GM12878 (cell line): ENCODE measurements around the gene NFYA. TPM values are rescaled to one million over a fixed set of nuclear protein-coding genes. Genes with fewer than 3 reads are reported as not detected.

Experiments
- CHD2 ChIP-seq: IDR thresholded peaks from 2 replicates; pipeline ENCODE4 v1.6.1; 2011; ENCODE audit warnings: low read depth, low read length, improper control_type of control experiment, borderline replicate concordance
- RAD21 ChIP-seq: IDR thresholded peaks from 2 replicates; pipeline ENCODE4 v1.6.1; 2011; ENCODE audit warnings: mild to moderate bottlenecking, low read depth, low read length, moderate library complexity; ENCODE audit not compliant: insufficient read depth
- polyA plus RNA-seq, 11 experiments: library from polyadenylated mRNA; depleted of rRNA in 4 of 11; unstranded in 6 of 11; stranded (reverse) in 5 of 11; fragments of >200 nt; fragmentation: Nextera tagmentation in 4 of 11; fragmentation: Illumina TruSeq in 1 of 11; extraction: Ambion mirVana in 4 of 11; extraction: Trizol in 1 of 11; gene quantifications; 1 replicate in 1 of 11; 2 replicates in 10 of 11; pipeline versions ENCODE4 v1.2.1 to v1.2.3, GENCODE V29; 2011 to 2016; ENCODE audit warnings: inconsistent platforms in 2 of 11, missing spikeins in 2 of 11, low read depth in 1 of 11
- total RNA-seq, 4 experiments: library from RNA; depleted of rRNA in 3 of 4; stranded (reverse); fragments of >200 nt in 3 of 4; fragmentation: Illumina TruSeq in 1 of 4; extraction: Trizol in 1 of 4; gene quantifications; 2 replicates each; pipeline versions ENCODE4 v1.2.1 to v1.2.3, GENCODE V29; 2013 to 2021

The NFYA gene
- total and polyA plus RNA-seq, 10 of the 15 experiments (the other 5 are each of a cell fraction or from before 2014, with no cell fraction given), result 6.4 to 36.5 (median 19.1) TPM

DNA sequence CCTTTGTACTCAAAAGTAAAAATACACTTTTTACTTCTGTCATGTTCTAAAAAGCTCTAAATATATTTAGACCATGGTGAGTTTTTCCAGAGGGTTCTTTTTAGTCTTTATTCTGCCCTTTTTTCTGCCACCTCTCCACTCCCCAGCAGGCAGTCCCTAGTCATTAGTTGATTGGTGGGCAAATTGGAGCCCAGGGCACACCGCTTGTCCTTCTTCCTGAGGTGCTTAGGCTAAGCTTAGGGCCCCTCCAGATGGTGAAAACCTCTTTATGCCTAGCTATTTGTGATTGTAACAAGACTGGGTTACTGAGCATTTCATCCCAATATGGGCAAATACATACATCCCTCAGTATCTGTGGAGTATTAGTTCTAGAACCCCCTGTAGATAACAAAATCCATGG lies 75.1 kb downstream of the NFYA start (continued):
- TF ChIP-seq CHD2 (no peak), RAD21 (no peak)

Other genes with a start within 250 kb of the NFYA start
Only the 7 nearest of the 9 such genes appear.
- gene UNC5CL, start 33.8 kb upstream of the NFYA start, total RNA-seq (2014; rRNA removed), result 0.93 and 0.96 TPM in 2 replicates
- 0.28 and 0.31 TPM in 2 replicates for gene UNC5CL, start 33.8 kb upstream of the NFYA start, total RNA-seq (2014; rRNA removed; fragmentation: Illumina TruSeq; extraction: Trizol)
- gene UNC5CL, start 33.8 kb upstream of the NFYA start, total RNA-seq (2021), result 0.48 and 0.74 TPM in 2 replicates
- 1.2 and 1.6 TPM in 2 replicates for gene UNC5CL, start 33.8 kb upstream of the NFYA start, polyA plus RNA-seq (2011; rRNA removed)
- 0.32 and 0.46 TPM in 2 replicates for gene UNC5CL, start 33.8 kb upstream of the NFYA start, polyA plus RNA-seq (2014; fragmentation: Illumina TruSeq; extraction: Trizol)
- under 1 TPM in 1 of 2 experiments, not detected in 1; 0.11 TPM for gene UNC5CL, start 33.8 kb upstream of the NFYA start, polyA plus RNA-seq (2014; fragmentation: Nextera tagmentation; extraction: Ambion mirVana)
- 0.74 and 0.96 TPM in 2 replicates for gene UNC5CL, start 33.8 kb upstream of the NFYA start, polyA plus RNA-seq (2014; rRNA removed)
- gene UNC5CL, start 33.8 kb upstream of the NFYA start, polyA plus RNA-seq (2016; fragmentation: Nextera tagmentation; extraction: Ambion mirVana), result under 1 TPM; 0.11 to 0.37 TPM
- gene TSPO2, start 30.5 kb upstream of the NFYA start, total RNA-seq (2014; rRNA removed), result not detected in 2 replicates
- gene TSPO2, start 30.5 kb upstream of the NFYA start, total RNA-seq (2014; rRNA removed; fragmentation: Illumina TruSeq; extraction: Trizol), result not detected in 2 replicates
- gene TSPO2, start 30.5 kb upstream of the NFYA start, total RNA-seq (2021), result not detected in 2 replicates
- gene TSPO2, start 30.5 kb upstream of the NFYA start, polyA plus RNA-seq (2011; rRNA removed), result not detected in 2 replicates
- gene TSPO2, start 30.5 kb upstream of the NFYA start, polyA plus RNA-seq (2014; fragmentation: Illumina TruSeq; extraction: Trizol), result not detected in 2 replicates
- gene TSPO2, start 30.5 kb upstream of the NFYA start, polyA plus RNA-seq (2014; fragmentation: Nextera tagmentation; extraction: Ambion mirVana), result not detected
- gene TSPO2, start 30.5 kb upstream of the NFYA start, polyA plus RNA-seq (2014; rRNA removed), result not detected in 2 replicates
- gene TSPO2, start 30.5 kb upstream of the NFYA start, polyA plus RNA-seq (2016; fragmentation: Nextera tagmentation; extraction: Ambion mirVana), result not detected
- gene APOBEC2, start 19.8 kb upstream of the NFYA start, total RNA-seq (2014; rRNA removed), result not detected in 2 replicates
- not detected in 2 replicates for gene APOBEC2, start 19.8 kb upstream of the NFYA start, total RNA-seq (2014; rRNA removed; fragmentation: Illumina TruSeq; extraction: Trizol)
- not detected in 2 replicates for gene APOBEC2, start 19.8 kb upstream of the NFYA start, total RNA-seq (2021)
- not detected in 2 replicates for gene APOBEC2, start 19.8 kb upstream of the NFYA start, polyA plus RNA-seq (2011; rRNA removed)
- not detected in 2 replicates for gene APOBEC2, start 19.8 kb upstream of the NFYA start, polyA plus RNA-seq (2014; fragmentation: Illumina TruSeq; extraction: Trizol)
- 1 to 10 TPM in 1 of 2 experiments, under 1 TPM in 1; 0.11 to 1.4 TPM for gene APOBEC2, start 19.8 kb upstream of the NFYA start, polyA plus RNA-seq (2014; fragmentation: Nextera tagmentation; extraction: Ambion mirVana)
- gene APOBEC2, start 19.8 kb upstream of the NFYA start, polyA plus RNA-seq (2014; rRNA removed), result not detected in 2 replicates
- 1 to 10 TPM in 1 of 2 experiments, under 1 TPM in 1; 0.71 to 1.0 TPM for gene APOBEC2, start 19.8 kb upstream of the NFYA start, polyA plus RNA-seq (2016; fragmentation: Nextera tagmentation; extraction: Ambion mirVana)
- gene OARD1, start 618 bp upstream of the NFYA start, total RNA-seq (2014; rRNA removed), result 19.0 and 23.3 TPM in 2 replicates
- 35.2 and 36.1 TPM in 2 replicates for gene OARD1, start 618 bp upstream of the NFYA start, total RNA-seq (2014; rRNA removed; fragmentation: Illumina TruSeq; extraction: Trizol)
- 23.7 and 29.9 TPM in 2 replicates for gene OARD1, start 618 bp upstream of the NFYA start, total RNA-seq (2021)
- gene OARD1, start 618 bp upstream of the NFYA start, polyA plus RNA-seq (2011; rRNA removed), result 43.4 and 64.9 TPM in 2 replicates
- 43.8 and 51.6 TPM in 2 replicates for gene OARD1, start 618 bp upstream of the NFYA start, polyA plus RNA-seq (2014; fragmentation: Illumina TruSeq; extraction: Trizol)
- gene OARD1, start 618 bp upstream of the NFYA start, polyA plus RNA-seq (2014; fragmentation: Nextera tagmentation; extraction: Ambion mirVana), result 10 to 100 TPM; 43.9 to 49.1 TPM
- 29.5 and 35.5 TPM in 2 replicates for gene OARD1, start 618 bp upstream of the NFYA start, polyA plus RNA-seq (2014; rRNA removed)
- 10 to 100 TPM; 56.9 to 63.5 TPM for gene OARD1, start 618 bp upstream of the NFYA start, polyA plus RNA-seq (2016; fragmentation: Nextera tagmentation; extraction: Ambion mirVana)
- not detected in 2 replicates for gene TREML1, start 81.4 kb downstream of the NFYA start, total RNA-seq (2014; rRNA removed)
- gene TREML1, start 81.4 kb downstream of the NFYA start, total RNA-seq (2014; rRNA removed; fragmentation: Illumina TruSeq; extraction: Trizol), result not detected in 2 replicates
- not detected in 2 replicates for gene TREML1, start 81.4 kb downstream of the NFYA start, total RNA-seq (2021)
- gene TREML1, start 81.4 kb downstream of the NFYA start, polyA plus RNA-seq (2011; rRNA removed), result not detected in 2 replicates
- not detected in 2 replicates for gene TREML1, start 81.4 kb downstream of the NFYA start, polyA plus RNA-seq (2014; fragmentation: Illumina TruSeq; extraction: Trizol)
- gene TREML1, start 81.4 kb downstream of the NFYA start, polyA plus RNA-seq (2014; fragmentation: Nextera tagmentation; extraction: Ambion mirVana), result not detected
- not detected in 2 replicates for gene TREML1, start 81.4 kb downstream of the NFYA start, polyA plus RNA-seq (2014; rRNA removed)
- gene TREML1, start 81.4 kb downstream of the NFYA start, polyA plus RNA-seq (2016; fragmentation: Nextera tagmentation; extraction: Ambion mirVana), result under 1 TPM in 1 of 2 experiments, not detected in 1; 0.21 TPM
- not detected in 2 replicates for gene TREM2, start 90.1 kb downstream of the NFYA start, total RNA-seq (2014; rRNA removed)
- gene TREM2, start 90.1 kb downstream of the NFYA start, total RNA-seq (2014; rRNA removed; fragmentation: Illumina TruSeq; extraction: Trizol), result not detected in 2 replicates
- not detected in 2 replicates for gene TREM2, start 90.1 kb downstream of the NFYA start, total RNA-seq (2021)
- not detected in 2 replicates for gene TREM2, start 90.1 kb downstream of the NFYA start, polyA plus RNA-seq (2011; rRNA removed)
- not detected in 2 replicates for gene TREM2, start 90.1 kb downstream of the NFYA start, polyA plus RNA-seq (2014; fragmentation: Illumina TruSeq; extraction: Trizol)
- gene TREM2, start 90.1 kb downstream of the NFYA start, polyA plus RNA-seq (2014; fragmentation: Nextera tagmentation; extraction: Ambion mirVana), result not detected
- gene TREM2, start 90.1 kb downstream of the NFYA start, polyA plus RNA-seq (2014; rRNA removed), result not detected in 2 replicates
- gene TREM2, start 90.1 kb downstream of the NFYA start, polyA plus RNA-seq (2016; fragmentation: Nextera tagmentation; extraction: Ambion mirVana), result not detected
- gene TREML2, start 128.2 kb downstream of the NFYA start, total RNA-seq (2014; rRNA removed), result 9.1 and 11.0 TPM in 2 replicates
- 6.1 and 6.6 TPM in 2 replicates for gene TREML2, start 128.2 kb downstream of the NFYA start, total RNA-seq (2014; rRNA removed; fragmentation: Illumina TruSeq; extraction: Trizol)
- gene TREML2, start 128.2 kb downstream of the NFYA start, total RNA-seq (2021), result 6.8 and 8.2 TPM in 2 replicates
- gene TREML2, start 128.2 kb downstream of the NFYA start, polyA plus RNA-seq (2011; rRNA removed), result 1.2 and 1.7 TPM in 2 replicates
- gene TREML2, start 128.2 kb downstream of the NFYA start, polyA plus RNA-seq (2014; fragmentation: Illumina TruSeq; extraction: Trizol), result 5.9 and 9.0 TPM in 2 replicates
- under 1 TPM; 0.49 to 0.79 TPM for gene TREML2, start 128.2 kb downstream of the NFYA start, polyA plus RNA-seq (2014; fragmentation: Nextera tagmentation; extraction: Ambion mirVana)
- 7.0 and 7.2 TPM in 2 replicates for gene TREML2, start 128.2 kb downstream of the NFYA start, polyA plus RNA-seq (2014; rRNA removed)
- 1 to 10 TPM; 7.4 to 7.7 TPM for gene TREML2, start 128.2 kb downstream of the NFYA start, polyA plus RNA-seq (2016; fragmentation: Nextera tagmentation; extraction: Ambion mirVana)